Vagina (tissue), 2 donors: Measurements from ENCODE around the gene C6orf62.
"Not testable (repeated sequence)": the region's sequence is repeated elsewhere in the genome, so short reads cannot be mapped to it uniquely, and the experiment has no call there.

ENCODE experiments used
- CTCF ChIP-seq, 3 experiments: fragments of 450-650 bp in 2 of 3; fragments of 200-600 bp in 1 of 3; sonication (generic) in 1 of 3; IDR thresholded peaks; one replicate each; pipeline ENCODE4 v1.5.1; 2017 to 2019; ENCODE audit warnings: antibody characterized with exemption in 3 of 3, mild to moderate bottlenecking in 2 of 3, moderate library complexity in 2 of 3
- POLR2A ChIP-seq, 2 donors: fragments of 450-650 bp; IDR thresholded peaks; one replicate each; pipeline ENCODE4 v1.6.1; 2017; ENCODE audit warnings: antibody characterized with exemption in 2 of 2, mild to moderate bottlenecking in 2 of 2, moderate library complexity in 2 of 2

- not testable (repeated sequence) for TF ChIP-seq CTCF, POLR2A (IDR thresholded peaks at IDR 0.05)
These were observed 47.0 kb upstream of the C6orf62 start for GRCh38 chr6:24765968-24766367.
